ENCODE data around the gene GALNTL6.

- TF ChIP-seq CTCF (conservative IDR thresholded peaks at IDR 0.05 in 1 of 2, IDR thresholded peaks at IDR 0.05 in 1 of 2; ENCODE audit: low read depth in 1 of 2, low read length in 2 of 2) = no peak
- TF ChIP-seq EZH2 (IDR thresholded peaks at IDR 0.05; ENCODE audit: low read length, missing control alignments) = no peak
Measured at GRCh38 chr4:173046818-173047217, 1233.6 kb downstream of the GALNTL6 start.
